Measurements from ENCODE around the gene MATR3.
"Not testable (repeated sequence)": the region's sequence is repeated elsewhere in the genome, so short reads cannot be mapped to it uniquely, and the experiment has no call there.

The MATR3 gene, protein sequence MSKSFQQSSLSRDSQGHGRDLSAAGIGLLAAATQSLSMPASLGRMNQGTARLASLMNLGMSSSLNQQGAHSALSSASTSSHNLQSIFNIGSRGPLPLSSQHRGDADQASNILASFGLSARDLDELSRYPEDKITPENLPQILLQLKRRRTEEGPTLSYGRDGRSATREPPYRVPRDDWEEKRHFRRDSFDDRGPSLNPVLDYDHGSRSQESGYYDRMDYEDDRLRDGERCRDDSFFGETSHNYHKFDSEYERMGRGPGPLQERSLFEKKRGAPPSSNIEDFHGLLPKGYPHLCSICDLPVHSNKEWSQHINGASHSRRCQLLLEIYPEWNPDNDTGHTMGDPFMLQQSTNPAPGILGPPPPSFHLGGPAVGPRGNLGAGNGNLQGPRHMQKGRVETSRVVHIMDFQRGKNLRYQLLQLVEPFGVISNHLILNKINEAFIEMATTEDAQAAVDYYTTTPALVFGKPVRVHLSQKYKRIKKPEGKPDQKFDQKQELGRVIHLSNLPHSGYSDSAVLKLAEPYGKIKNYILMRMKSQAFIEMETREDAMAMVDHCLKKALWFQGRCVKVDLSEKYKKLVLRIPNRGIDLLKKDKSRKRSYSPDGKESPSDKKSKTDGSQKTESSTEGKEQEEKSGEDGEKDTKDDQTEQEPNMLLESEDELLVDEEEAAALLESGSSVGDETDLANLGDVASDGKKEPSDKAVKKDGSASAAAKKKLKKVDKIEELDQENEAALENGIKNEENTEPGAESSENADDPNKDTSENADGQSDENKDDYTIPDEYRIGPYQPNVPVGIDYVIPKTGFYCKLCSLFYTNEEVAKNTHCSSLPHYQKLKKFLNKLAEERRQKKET

DNA sequence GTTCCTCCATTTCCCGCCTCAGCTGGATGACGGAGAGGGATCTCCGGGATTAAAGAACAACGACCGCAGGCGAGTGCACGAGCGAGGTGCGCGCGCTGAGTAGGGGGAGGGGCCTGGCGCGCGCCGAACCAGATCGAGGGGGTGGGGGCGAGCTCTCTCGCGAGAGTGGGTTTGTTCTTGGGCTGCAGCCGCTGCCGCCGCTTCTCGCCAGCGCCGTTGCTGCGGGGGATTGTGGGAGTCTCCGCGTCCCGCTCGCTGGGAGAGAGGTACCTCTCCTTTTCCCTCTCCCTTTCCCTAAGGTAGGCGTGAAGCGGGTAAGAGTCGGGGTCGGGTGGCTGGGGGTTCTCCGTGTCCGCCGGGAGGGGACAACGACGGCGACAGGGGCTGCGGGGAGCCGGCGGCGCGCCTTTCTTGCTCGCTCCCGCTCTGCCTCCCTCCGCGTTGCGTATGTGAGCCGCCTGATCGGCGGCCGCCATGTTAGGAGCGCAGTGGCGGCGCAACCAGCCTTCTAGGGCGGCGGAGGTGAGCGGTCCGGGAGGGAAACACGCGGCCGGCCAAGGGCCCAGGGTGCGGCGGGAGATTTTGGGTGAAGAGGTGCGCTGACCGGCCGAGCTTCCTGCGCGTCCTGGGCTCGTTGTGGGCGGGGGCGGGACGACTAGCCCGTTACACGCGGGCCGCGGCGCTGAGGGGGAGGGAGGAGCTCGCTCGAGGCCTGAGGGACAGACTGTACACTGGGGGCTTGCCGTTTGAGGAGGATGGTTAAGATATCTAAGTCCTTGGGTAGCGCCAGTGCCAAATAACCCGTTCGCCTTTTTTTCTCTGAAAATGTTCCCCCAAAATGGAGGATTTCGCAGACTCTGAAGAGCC lies at the start of gene MATR3:
TSS of gene MATR3 (plus strand) at position 234 of the 867 bp plus-strand sequence. CDS start 13,676 bp downstream, outside the sequence.
- peak; percentile 86 for DNase-seq (ENCODE audit: low read depth)

DNA sequence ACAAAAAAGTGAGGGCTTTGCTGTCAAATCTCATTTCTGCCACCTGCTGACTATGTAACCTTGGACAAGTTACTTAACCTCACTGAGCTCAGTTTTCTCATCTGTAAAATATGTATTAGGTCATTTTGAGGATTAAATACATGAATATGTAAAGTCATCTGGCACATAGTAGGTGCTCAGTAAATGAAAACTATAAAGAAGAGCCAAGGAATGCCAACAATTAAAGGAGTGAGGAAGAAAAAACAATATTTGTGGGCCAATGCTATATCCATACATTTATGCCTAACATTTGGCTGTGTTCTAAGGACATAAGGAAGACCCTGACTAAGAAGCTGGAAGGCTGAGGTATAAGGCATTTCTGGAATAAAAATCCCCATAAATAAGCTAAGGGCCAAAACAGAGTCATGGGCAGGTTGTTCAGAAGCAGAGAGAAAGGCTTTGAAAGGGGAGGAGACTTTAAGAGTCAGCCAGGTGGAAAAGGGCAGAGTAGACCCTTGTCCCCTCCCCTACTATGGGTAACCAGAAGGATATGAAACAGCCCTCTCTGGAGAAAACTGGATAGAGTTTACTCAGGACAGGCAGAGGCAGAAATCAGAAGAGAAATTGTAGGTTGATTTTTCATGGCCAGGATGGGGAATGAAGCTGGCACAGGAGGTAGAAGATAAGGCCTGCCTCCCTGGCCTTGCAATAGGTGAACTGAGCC lies 47.8 kb upstream of the MATR3 start:
- DNase-seq (ENCODE audit: low read depth) = no peak

DNA sequence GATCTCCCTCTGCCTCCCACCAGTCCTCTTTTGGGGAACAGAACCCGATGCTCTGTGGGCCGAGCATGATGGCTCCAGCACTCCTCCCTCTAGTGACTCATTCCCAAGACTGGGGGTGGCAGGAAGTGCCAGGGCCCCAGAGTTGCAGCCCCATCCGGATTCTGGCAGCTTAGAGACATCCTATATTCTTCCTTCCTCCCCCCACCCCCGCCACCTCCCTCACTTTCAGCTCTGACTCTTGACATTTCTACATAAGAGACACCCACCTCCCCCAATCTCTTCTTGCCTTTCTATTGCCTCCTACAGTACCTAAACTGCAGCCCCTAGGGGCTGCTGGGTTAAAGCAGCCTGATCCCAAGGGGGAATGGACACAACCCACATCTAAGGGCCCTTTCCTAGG lies 47.1 kb upstream of the MATR3 start:
- DNase-seq (ENCODE audit: low read depth) = peak; percentile 36

DNA sequence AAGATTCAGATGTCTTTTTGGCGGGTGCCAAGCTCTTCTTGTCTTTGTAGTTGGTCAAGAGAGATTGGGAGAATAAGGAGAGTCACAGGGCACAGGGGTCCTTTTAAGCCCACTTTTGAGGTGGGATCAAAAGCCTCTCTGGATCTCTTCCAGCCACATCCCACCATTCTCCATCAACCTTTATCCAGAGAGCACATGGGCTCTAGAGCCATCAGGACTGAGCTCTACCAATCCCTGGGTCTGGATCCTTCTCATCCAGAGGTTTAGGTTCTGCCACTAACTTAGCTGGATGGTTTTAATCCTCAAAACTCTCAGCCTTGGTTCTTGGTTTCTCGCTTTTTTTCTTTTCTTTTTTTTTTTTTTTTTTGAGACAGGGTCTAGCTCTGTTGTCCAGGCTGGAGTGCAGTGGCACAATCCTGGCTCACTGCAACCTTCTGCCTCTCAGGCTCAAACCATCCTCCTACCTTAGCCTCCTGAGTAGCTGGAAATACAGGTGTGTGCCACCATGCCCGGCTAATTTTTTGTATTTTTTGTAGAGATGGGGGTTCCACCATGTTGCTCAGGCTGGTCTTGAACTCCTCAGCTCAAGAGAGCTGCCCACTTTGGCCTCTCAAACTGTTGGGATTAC lies 44.6 kb upstream of the MATR3 start:
- no peak for DNase-seq (ENCODE audit: low read depth)

DNA sequence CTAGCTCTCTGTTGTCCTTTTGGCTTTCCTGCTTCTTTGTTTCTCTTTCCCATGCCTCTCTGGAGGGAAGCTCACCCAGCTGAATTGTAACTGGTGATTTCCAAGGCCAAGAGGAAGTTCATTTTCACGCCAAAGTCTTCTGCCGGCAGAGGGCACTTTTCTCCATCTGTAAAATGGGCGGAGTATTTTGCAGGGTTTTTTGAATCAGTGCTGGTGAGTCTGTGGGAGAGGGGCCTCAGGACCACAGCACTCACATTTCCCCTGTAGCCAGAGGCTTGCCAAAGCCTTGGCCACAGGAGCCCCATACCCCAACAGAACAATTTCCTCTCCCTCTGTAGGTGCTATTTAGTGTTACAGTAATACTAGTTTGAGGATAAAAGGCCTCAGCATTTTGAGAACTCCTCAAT lies 42.3 kb upstream of the MATR3 start:
- no peak for DNase-seq (ENCODE audit: low read depth)

DNA sequence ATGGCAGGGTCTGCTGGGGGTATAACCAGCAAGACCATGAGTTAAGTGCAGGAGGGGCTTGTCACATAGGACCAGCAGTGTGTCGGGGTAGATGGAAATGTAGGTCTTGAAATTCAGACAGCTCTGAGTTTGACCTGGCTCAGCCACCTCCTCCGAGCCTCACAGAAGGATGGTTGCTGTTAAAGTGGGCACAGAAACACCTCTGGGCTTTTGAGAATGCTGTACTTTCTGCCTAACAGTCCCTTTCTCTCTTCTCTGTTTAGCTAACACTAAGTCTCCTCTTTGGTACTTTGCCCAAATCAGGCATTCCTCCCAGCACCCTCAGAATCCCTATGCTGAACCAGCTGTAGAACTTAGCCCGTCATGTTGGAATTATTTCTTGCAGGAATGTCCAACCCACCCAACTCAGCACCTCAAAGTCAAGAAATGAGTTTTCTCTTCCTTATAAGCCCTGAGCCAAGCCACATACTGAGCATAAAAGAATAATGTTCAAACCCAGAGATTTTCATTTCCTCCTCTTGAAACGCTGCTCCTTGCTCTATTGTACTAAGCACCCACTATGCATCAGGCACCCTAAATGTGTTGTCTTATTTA lies 41.7 kb upstream of the MATR3 start:
- DNase-seq (ENCODE audit: low read depth) = no peak

DNA sequence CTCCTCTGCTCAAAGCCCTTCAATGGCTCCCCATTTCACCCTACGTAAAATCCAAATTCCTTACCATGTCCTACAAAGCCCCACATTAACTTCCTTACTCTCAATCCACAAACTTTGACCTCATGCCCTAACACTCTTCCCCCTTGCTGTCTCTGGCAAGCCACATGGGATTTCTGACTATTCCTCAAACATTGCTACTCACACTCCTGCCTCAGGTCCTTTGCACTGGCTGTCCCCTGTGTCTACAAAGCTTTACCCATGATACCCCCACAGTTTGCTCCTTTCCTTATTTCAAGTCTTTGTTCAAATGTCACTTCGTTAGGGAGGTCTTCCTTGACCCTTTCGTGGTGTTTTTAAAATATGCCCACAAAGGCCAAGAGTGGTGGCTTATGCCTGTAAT lies 40.4 kb upstream of the MATR3 start:
- DNase-seq (ENCODE audit: low read depth) = no peak

DNA sequence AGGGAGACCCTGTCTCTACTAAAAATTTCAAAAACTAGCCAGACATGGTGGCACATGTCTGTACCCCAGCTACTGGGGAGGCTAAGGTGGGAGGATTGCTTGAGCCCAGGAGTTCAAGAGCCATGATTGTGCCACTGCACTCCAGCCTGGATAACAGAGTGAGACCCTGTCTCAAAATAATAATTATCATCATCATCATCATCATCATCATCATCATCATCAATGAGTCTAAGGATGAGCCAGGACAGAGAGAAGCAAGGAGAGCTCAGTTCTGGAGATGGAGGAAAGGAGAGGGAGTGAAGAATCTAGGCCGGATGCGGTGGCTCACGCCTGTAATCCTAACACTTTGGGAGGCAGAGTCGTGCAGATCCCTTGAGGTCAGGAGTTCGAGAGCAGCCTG lies 36.7 kb upstream of the MATR3 start:
- DNase-seq (ENCODE audit: low read depth) = no peak

DNA sequence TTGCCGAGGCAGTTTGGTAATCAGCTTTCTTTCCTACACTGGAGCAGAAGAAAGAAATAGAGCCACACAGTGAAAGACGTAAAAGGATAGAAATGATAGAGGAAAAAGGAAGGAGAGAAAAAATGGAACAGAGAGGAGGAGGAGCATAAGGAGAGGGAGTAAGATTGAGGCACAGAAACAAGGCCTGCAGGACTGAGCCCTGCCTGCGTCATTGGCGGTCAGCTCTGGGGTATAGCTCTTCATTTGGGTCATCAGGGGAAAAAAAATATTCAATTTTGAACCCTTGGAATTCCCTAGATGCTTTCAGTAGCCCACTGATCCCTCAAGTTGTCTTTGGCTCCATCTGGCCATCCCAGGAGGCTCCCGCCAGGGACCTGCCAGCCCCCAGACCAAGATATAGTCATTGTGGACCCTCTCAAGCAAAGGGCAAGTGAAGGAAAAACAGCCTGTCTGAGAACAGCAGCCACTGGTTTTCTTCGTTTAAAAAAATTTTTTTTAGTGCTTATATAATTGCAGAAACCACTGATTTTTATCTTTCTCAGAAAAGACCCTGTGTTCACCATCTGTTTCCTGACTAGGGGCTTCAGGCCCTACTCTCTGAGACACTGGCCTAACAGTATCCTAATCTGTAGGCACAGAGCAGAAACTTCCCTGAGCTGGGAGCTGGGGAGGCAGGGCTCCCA lies 31.3 kb upstream of the MATR3 start:
- no peak for DNase-seq (ENCODE audit: low read depth)

DNA sequence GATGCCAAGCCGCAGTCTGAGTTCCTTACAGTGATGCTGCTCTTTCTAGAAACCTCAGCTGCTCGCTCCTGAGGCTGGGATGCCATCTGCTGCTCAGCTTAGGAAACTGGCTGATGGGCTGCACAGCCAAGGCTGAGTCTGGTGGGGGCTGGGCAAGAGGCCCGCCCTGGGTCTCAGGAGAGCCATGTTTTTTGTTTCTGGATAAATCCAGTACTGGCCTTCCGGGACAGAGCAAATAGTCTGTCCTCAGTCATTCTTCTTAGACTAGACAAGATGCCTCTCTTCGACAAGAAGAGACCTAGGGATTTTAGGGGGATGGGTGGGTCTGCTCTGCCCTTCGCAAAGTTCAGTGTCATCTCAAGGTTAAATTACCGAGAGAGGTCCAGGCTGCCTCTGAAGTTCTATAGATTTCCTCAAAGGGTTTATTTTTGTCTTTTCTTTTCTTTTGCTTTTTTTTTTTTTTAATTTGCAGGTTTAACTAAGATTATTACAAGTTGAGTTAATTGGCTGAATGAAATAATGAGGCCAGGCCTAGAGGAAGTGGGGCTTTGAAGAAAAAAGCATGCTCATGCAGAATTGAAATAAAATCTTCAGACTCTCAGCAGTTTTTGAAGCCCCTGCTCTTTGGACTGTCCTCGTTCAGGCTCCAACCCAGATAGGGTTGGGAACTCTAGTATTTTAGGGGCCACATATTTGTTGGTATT lies 30.6 kb upstream of the MATR3 start:
- peak; percentile 55 for DNase-seq (ENCODE audit: low read depth)

DNA sequence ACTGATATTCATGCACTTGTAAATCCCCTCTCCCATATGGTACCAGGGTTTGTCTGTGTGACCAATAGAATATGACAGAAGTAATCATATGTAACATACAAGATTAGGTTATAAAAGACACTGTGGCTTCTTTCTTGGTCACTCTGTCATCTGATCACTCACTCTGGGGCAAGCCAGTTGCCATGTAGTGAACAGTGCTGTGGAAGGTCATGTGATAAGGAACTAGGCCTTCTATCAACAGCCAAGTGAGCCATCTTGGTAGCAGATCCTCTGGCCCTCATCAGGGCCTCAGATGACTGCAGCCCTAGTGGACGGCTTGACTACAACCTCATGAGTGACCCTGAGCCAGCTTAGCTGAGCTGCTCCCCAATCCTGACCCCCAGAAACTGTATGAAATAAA lies 30.0 kb upstream of the MATR3 start:
- no peak for DNase-seq (ENCODE audit: low read depth)

DNA sequence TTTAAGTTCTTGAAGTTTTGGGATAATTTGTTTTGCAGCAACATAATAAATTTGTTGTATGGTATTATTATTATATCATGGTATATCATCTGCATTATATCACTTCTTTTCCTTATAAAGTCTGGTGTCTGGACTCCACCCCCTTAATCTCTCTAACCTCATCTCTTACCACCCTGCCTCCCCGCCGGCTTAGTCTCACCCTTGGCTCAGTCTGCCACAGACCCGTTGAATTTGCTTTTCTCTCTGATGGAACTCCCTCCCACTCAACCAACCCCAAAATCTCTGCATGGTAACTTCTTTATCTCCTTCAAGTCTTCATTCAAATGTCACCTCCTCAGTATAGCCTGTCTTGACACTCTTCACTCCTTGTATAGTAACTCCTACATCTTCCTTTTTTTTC lies 29.6 kb upstream of the MATR3 start:
- DNase-seq (ENCODE audit: low read depth) = no peak

DNA sequence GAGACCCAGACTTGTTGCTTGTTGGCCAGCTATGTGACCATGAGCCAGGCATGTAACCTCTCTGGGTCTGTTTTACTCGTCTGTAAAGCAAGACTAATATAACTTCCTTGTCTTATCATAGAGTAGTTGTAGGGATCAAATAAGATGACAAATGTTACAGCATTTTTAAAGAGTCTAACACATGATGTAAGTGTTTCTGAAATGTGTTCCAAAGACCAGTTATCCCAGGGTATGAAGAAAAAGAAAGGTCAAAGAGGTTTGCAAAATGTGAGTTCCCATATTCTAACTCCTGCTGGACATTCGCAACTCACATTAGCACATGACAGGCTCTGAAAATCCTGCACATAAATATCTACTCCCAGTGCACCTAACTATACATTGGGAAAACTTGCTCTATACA lies 28.5 kb upstream of the MATR3 start:
- DNase-seq (ENCODE audit: low read depth) = no peak

DNA sequence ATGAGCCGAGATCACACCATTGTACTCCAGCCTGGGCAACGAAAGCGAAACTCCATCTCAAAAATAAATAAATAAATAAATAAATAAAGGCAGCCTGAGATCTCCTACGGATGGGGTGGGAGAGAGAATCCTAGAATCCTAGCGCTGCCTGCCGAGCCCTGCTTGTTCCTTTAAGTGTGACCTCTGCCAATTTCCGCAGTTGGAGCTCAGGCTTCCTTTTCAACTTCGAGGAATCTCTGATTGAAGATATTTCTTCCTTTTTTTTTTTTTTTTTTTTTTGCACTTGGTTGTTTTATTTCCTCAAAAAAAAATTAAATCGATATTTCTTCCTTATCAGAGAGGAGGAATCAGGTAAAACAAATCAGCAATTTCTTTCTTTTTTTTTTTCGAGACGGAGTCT lies 27.3 kb upstream of the MATR3 start:
- DNase-seq (ENCODE audit: low read depth) = no peak

DNA sequence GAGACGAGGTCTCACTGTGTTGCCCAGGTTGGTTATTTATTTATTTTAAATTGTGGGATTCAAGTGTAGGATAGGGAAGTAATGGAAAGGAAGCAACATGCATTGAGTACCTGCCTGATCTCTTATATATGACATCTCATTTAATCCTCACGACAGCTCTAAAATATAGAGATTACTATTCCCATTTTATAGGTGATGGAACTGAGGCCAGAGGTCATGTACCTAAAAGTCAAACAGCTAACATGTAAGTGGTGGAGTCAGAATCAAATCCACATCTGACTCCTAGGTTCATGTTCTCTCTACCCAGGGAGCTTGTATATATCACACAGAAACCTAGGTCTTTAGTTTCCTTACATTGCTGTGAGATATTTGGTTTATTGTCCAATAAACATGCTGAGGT lies 26.1 kb upstream of the MATR3 start:
- DNase-seq (ENCODE audit: low read depth) = no peak

DNA sequence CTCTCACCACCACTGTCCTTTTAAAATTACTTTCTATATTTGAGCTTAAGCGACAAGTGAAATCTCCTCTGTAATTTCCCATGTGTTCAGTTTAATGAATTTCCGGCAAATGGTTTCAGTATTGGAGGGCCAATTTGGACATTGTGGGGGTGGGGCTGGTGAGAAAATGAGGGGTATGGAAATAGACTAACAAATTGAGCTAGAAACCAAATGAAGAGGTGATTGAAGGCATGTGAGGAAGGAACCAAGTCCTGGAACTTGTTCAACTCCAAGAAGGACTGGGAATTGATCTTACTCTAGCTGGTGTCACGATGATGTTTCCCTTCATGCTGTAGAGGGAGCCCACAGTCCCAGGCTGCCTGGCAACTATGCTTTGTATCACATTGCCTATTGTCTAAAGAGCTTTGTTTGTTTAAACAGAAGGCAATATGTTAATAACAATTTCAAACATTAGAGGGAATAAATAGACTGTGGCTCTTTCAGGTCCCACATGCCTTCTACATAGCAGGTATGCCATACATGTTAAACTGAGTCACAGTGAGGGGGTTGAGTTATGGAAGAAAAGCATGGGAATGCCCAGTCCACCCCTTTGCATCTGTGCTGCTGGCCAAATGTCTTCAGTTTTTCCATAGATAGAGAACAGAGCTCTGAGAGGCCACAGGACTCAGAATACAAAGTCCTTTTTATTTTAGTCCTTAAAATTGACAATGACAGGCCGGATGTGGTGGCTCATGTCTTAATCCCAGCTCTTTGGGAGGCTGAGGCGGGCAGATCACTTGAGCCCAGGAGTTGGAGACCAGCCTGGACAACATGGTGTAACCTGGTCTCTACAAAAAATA lies 25.0 kb upstream of the MATR3 start:
- no peak for DNase-seq (ENCODE audit: low read depth)

DNA sequence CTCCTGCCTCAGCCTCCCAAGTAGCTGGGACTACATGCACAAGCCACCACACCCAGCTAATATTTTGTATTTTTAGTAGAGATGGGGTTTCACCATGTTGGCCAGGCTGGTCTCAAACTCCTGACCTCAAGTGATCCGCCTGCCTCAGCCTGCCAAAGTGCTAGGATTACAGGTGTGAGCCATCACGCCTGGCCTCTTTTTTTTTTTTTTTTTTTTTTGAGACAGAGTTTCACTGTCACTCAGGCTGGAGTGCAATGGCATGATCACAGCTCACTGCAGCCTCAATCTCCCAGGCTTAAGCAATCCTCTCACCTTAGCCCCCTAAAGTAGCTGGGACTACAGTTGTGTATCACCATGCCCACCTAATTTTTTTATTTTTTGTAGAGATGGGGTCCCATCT lies 22.8 kb upstream of the MATR3 start:
- DNase-seq (ENCODE audit: low read depth) = not testable (repeated sequence)

DNA sequence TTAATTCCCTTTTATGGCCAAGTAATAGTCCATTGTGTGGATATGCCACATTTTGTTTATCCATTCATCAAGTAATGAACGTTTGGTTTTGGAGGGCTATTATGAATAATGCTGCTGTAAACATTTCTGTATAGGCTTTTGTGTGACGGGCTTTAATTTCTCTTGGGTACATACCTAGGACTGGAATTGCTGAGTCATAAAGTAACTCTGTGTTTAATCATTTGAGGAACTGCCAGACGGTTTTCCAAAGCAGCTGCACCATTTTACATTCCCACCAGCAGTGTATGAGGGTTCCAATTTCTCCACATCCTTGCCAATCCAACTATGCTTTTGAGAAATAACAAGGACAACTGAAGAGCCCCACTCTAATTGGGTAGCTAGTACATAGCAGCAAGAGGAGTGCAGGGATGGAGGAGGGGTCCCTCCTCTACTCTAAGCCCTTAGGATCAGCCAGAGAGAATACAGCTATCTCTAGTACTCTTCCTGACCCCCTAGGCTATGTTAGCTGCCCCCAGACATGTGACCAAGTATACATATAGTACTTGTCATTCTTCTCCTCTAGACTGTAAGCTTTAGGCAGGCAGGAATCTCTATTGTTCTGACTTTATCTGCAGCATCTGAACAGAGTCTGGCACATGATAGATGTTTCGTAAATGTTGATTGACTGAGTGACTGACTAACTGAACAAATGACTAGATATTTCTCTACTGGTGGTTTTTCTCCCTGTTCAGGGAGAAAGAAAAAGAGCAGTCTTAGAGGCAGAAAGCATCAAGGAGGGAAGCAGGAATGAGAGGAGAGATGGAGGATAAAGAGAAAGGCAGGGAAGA lies 22.1 kb upstream of the MATR3 start:
- DNase-seq (ENCODE audit: low read depth) = no peak
